ENCODE measurements around the gene HS2ST1.

DNA sequence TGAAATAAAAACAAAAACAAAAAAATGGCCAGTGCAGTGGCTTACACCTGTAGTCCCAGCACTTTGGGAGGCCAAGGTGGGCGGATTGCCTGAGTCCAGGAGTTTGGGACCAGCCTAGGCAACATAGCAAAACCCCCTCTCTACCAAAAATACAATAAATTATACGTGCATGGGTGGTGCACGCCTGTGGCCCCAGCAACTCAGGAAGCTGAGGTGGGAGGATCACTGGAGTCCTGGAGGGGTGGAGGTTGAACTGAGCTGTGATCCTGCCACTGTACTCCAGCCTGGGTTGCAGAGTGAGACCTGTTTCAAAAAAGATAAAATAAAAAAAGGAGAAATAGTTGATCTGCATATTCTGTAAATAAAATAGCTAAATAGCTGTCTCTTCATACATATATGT, 41.2 kb downstream of the HS2ST1 start:
- no peak for TF ChIP-seq EZH2phosphoT487 (IDR thresholded peaks at IDR 0.05; ENCODE audit: insufficient read depth, low read depth)
- no peak for TF ChIP-seq EZH2 (IDR thresholded peaks at IDR 0.05; ENCODE audit: insufficient read depth, poor library complexity, severe bottlenecking)

Data from GM23248 (cell line).